Caco-2 (cell line): Measurements from ENCODE around the gene EPHB3. TPM values are rescaled to one million over a fixed set of nuclear protein-coding genes. Genes with fewer than 3 reads are reported as not detected.
A peak's percentile ranks its signal among the peaks of the same experiment; 100 is the strongest.

Experiments
- BruUV-seq: library from RNA; stranded (reverse); fragments of 400-500 nt; replicated peaks from 2 replicates; lab custom pipeline; 2021; lab: Mats Ljungman, UMichigan
- CTCF ChIA-PET: fragments of 300-600 bp; sonication (Branson Sonifier 250); formaldehyde crosslinking; loops from one replicate; lab custom pipeline; 2022; ENCODE audit warnings: antibody characterized with exemption; lab: Charles Lee
- POLR2A ChIA-PET: fragments of 300-600 bp; sonication (Branson Sonifier 250); formaldehyde crosslinking; loops from one replicate; lab custom pipeline; 2022; ENCODE audit warnings: antibody characterized with exemption; lab: Charles Lee
- DNase-seq, 2 experiments: peaks; one replicate each; pipeline versions ENCODE4 v3.0.0 to v3.0.0-alpha.2; 2020 to 2022
- H3K27me3 ChIP-seq: replicated peaks from 2 replicates; pipeline ENCODE4 v1.6.0; 2011; ENCODE audit warnings: low read length; ENCODE audit not compliant: control insufficient read depth, insufficient read depth
- H3K36me3 ChIP-seq: 2 replicates; pipeline ENCODE4 v1.5.1; 2011; ENCODE audit warnings: low read length; ENCODE audit not compliant: control insufficient read depth, insufficient read depth
- H3K4me1 ChIP-seq: fragments of 250-450 bp; sonication (Bioruptor Pico); 2 replicates; pipeline ENCODE4 v1.5.1; 2020; ENCODE audit warnings: mild to moderate bottlenecking
- H3K4me3 ChIP-seq: 2 replicates; pipeline ENCODE4 v1.5.1; 2011; ENCODE audit warnings: low read depth, mild to moderate bottlenecking, control low read depth, low read length
- H3K9me3 ChIP-seq: fragments of 250-450 bp; sonication (Bioruptor Pico); 2 replicates; pipeline ENCODE4 v1.5.1; 2020; ENCODE audit warnings: mild to moderate bottlenecking, moderate library complexity
- H3K27ac Mint-ChIP-seq: one replicate; pipeline ENCODE4 v1.8.0; 2022; ENCODE audit warnings: mixed read lengths; ENCODE audit not compliant: unreplicated experiment
- H3K27me3 Mint-ChIP-seq: one replicate; pipeline ENCODE4 v1.8.0; 2022; ENCODE audit warnings: mixed read lengths; ENCODE audit not compliant: insufficient read depth, unreplicated experiment
- H3K36me3 Mint-ChIP-seq: one replicate; pipeline ENCODE4 v1.8.0; 2022; ENCODE audit warnings: mild to moderate bottlenecking, mixed read lengths; ENCODE audit not compliant: insufficient read depth, unreplicated experiment
- H3K4me1 Mint-ChIP-seq: one replicate; pipeline ENCODE4 v1.8.0; 2022; ENCODE audit warnings: low read depth, mixed read lengths; ENCODE audit not compliant: unreplicated experiment
- H3K4me3 Mint-ChIP-seq: one replicate; pipeline ENCODE4 v1.8.0; 2022; ENCODE audit warnings: mild to moderate bottlenecking, moderate library complexity, mixed read lengths; ENCODE audit not compliant: unreplicated experiment
- H3K9me3 Mint-ChIP-seq: one replicate; pipeline ENCODE4 v1.8.0; 2022; ENCODE audit warnings: mixed read lengths; ENCODE audit not compliant: unreplicated experiment
- intact Hi-C: fragments of 100-400 bp; cut with micrococcal nuclease; formaldehyde crosslinking; loops from one replicate; pipeline ENCODE4 v1.10.0; 2022; ENCODE audit not compliant: unreplicated experiment
- total RNA-seq: library from RNA; stranded (reverse); gene quantifications from 2 replicates; pipeline ENCODE4 v1.2.3, GENCODE V29; 2022
- TF ChIP-seq, protein P1 (sequence below), 2 experiments: fragments of 200-600 bp in 1 of 2; IDR thresholded peaks; 1 replicate in 1 of 2; 2 replicates in 1 of 2; pipeline versions ENCODE4 v1.5.1 to v1.8.0; 2011 to 2022; ENCODE audit warnings: antibody characterized with exemption in 1 of 2, control low read depth in 1 of 2, inconsistent platforms in 1 of 2, low read depth in 1 of 2, low read length in 1 of 2, mild to moderate bottlenecking in 1 of 2, moderate library complexity in 1 of 2; ENCODE audit not compliant: insufficient read depth in 1 of 2, severe bottlenecking in 1 of 2, unreplicated experiment in 1 of 2

The EPHB3 gene
- total RNA-seq, 1 experiment from 2014 or later = 5.6 TPM

DNA sequence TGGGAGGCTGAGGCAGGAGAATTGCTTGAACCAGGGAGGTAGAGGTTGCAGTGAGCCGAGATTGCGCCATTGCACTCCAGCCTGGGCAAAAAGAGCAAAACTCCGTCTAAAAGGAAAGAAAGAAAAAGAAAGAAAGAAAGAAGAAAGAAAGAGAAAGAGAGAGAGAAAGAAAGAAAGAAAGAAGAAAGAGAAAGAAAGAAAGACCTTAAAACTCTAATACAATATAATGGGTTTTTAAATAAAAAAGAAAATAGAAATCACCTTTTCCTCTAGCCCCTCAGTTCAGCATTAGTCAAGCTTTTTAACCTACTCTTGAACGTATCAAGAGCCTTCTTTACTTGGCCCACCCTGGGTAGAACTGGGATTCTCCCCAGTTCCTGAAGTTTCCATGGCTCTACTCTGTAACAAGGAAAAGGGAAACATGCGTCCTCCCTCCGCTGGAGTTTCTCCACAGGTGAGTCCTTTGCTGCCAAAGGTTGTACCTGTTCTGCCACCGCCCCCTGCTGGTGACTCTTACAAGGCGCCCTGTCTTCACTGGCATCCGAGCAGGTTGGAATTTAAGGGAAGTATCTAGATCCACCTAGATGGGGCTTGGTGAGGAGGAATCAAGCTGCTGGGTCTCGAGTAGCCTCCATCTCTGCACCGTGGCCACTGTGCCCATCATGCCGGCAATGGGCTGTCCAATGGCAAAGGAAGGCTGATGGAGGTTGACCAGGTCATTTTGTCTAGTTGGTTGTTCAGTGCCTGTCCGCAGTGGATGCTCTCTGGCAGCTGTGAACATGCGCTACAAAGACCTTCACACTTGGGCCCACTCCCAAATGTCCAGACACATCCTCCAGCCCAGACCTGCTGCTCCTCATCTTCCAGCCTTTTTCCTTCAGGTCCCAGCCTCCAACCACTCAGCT, 20.6 kb upstream of the EPHB3 start:
- H3K4me3 Mint-ChIP-seq = no peak overlapping the region
- peaks cover 12% of the 10 kb centered on the region for H3K27me3 Mint-ChIP-seq
- H3K4me3 ChIP-seq = no peak overlapping the region
- POLR2A ChIA-PET = no interaction called here
- no peaks in the 10 kb centered on the region for H3K36me3 Mint-ChIP-seq
- H3K27ac Mint-ChIP-seq = no peak overlapping the region
- H3K9me3 ChIP-seq = no peaks in the 10 kb centered on the region
- DNase-seq = peak; percentile 84 to 85
- CTCF ChIA-PET = interaction anchor here (0.7 to 8.0 kb wide), 6 partner anchors 9 to 169 kb away, joined by 3 to 71 read pairs (median 3); partner anchors contain the start of gene CHRD
- intact Hi-C loops = loop anchor here (1.0 to 2.0 kb wide), 3 partner anchors 72 to 170 kb away; no protein-coding TSS in a partner anchor
- H3K4me1 Mint-ChIP-seq = no peaks in the 10 kb centered on the region
- no TSS peak for BruUV-seq
- TF ChIP-seq, protein P1, sequence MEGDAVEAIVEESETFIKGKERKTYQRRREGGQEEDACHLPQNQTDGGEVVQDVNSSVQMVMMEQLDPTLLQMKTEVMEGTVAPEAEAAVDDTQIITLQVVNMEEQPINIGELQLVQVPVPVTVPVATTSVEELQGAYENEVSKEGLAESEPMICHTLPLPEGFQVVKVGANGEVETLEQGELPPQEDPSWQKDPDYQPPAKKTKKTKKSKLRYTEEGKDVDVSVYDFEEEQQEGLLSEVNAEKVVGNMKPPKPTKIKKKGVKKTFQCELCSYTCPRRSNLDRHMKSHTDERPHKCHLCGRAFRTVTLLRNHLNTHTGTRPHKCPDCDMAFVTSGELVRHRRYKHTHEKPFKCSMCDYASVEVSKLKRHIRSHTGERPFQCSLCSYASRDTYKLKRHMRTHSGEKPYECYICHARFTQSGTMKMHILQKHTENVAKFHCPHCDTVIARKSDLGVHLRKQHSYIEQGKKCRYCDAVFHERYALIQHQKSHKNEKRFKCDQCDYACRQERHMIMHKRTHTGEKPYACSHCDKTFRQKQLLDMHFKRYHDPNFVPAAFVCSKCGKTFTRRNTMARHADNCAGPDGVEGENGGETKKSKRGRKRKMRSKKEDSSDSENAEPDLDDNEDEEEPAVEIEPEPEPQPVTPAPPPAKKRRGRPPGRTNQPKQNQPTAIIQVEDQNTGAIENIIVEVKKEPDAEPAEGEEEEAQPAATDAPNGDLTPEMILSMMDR (IDR thresholded peaks at IDR 0.05; ENCODE audit: insufficient read depth in 1 of 2, low read depth in 1 of 2, low read length in 1 of 2, severe bottlenecking in 1 of 2, unreplicated experiment in 1 of 2) = peak; percentile 81 to 92
- no peaks in the 10 kb centered on the region for H3K9me3 Mint-ChIP-seq
- H3K27me3 ChIP-seq = no peaks in the 10 kb centered on the region
- H3K4me1 ChIP-seq = no peaks in the 10 kb centered on the region
- H3K36me3 ChIP-seq = no peaks in the 10 kb centered on the region

DNA sequence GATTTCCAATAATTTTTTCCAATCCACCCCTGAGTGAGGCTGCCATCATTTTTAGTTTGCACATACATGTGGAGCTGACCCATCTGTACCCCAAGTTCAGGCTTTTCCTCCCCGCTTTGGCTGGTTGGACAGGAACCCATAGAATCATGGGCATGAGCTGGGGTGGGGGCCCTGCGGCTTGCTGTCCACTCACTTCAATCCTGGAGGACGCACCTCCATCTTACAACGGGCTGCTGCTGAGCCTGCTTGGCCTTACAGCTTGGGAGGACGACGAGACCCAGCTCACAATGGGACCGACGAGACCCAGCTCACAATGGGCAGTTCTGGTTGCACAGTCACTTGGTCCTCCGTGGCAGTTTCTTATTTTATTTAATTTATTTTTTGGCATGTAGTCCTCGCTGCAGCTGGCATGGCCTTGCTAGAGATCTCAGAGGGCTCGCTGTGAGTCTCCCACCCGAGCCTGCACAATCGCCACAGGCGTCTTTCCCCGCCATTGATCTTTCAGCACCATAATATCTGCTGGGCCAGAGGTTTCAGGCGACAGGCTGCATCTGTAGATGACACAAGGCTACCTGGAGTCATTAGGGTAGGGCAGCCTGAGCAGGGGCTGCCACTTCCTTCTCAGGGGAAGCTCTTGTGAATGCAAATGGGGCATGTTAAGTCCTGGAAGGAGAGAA, 19.6 kb upstream of the EPHB3 start:
- intact Hi-C loops = loop anchor here (1.0 to 2.0 kb wide), 3 partner anchors 73 to 171 kb away; no protein-coding TSS in a partner anchor

More for the DNA sequence above, 19.6 kb upstream of the EPHB3 start:
- Mint-ChIP-seq H3K27me3 (peaks cover 16% of the 10 kb centered on the region), H3K4me1 (no peaks in the 10 kb centered on the region), H3K9me3 (no peaks in the 10 kb centered on the region), H3K27ac (no peak overlapping the region), H3K36me3 (no peaks in the 10 kb centered on the region), H3K4me3 (no peak overlapping the region)
- H3K4me3 ChIP-seq = no peak overlapping the region
- POLR2A ChIA-PET = no interaction called here
- no peaks in the 10 kb centered on the region for H3K9me3 ChIP-seq
- H3K36me3 ChIP-seq = no peaks in the 10 kb centered on the region
- no peak for DNase-seq
- no peaks in the 10 kb centered on the region for H3K27me3 ChIP-seq
- TF ChIP-seq, protein P1 (IDR thresholded peaks at IDR 0.05; ENCODE audit: insufficient read depth in 1 of 2, low read depth in 1 of 2, low read length in 1 of 2, severe bottlenecking in 1 of 2, unreplicated experiment in 1 of 2) = no peak
- BruUV-seq = no TSS peak
- CTCF ChIA-PET = interaction anchor here (0.6 to 8.0 kb wide), 11 partner anchors 8 to 272 kb away, joined by 3 to 71 read pairs (median 4); partner anchors contain the start of genes CHRD and EPHB3
- no peaks in the 10 kb centered on the region for H3K4me1 ChIP-seq
